ENCODE measurements around the gene EXOC2. TPM values are rescaled to one million over a fixed set of nuclear protein-coding genes. Genes with fewer than 3 reads are reported as not detected.
"Not testable (repeated sequence)": the region's sequence is repeated elsewhere in the genome, so short reads cannot be mapped to it uniquely, and the experiment has no call there.

Gene EXOC2
- total and polyA plus RNA-seq, 2 donors, result 11.8 to 29.9 TPM

- peaks cover 1% of the 10 kb centered on the region for H3K36me3 ChIP-seq (ENCODE audit: insufficient read depth)
- no peak overlapping the region for H3K27ac ChIP-seq (ENCODE audit: low read depth)
- no peak overlapping the region for H3K4me3 ChIP-seq (ENCODE audit: low read depth, low read length)
- H3K4me1 ChIP-seq (ENCODE audit: insufficient read depth), result no peaks in the 10 kb centered on the region
- WGBS, result 95% methylated on average over 4 of the region's 4 CpGs
- DNase-seq (ENCODE audit: extremely low spot score), result no peak
Observed at GRCh38 chr6:620950-621349, 72.0 kb downstream of the EXOC2 start.

DNA sequence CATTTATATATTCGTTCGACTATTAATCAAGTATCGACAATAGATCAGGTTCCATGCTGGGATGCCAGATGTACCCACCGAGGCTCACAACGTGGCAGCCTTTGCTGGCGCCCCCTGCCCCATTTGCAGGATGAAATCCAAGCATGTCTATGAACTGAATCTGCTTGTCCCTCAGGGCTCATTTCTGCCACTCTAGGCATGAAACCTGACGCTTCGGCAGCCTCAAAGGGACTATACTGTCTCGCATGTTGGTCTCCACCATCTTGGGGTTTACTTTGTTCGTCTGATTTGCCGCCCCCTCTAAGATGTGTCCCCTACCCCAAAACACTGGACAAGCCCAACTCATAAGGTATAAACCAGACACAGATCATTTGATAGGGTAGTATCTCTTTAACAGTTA is 72.8 kb downstream of the EXOC2 start:
- H3K4me3 ChIP-seq (ENCODE audit: low read depth, low read length), result no peak overlapping the region
- H3K27ac ChIP-seq (ENCODE audit: low read depth), result no peak overlapping the region
- H3K36me3 ChIP-seq (ENCODE audit: insufficient read depth), result no peaks in the 10 kb centered on the region
- 95% methylated on average over 11 of the region's 11 CpGs for WGBS
- H3K4me1 ChIP-seq (ENCODE audit: insufficient read depth), result no peaks in the 10 kb centered on the region
- DNase-seq (ENCODE audit: extremely low spot score), result no peak

DNA sequence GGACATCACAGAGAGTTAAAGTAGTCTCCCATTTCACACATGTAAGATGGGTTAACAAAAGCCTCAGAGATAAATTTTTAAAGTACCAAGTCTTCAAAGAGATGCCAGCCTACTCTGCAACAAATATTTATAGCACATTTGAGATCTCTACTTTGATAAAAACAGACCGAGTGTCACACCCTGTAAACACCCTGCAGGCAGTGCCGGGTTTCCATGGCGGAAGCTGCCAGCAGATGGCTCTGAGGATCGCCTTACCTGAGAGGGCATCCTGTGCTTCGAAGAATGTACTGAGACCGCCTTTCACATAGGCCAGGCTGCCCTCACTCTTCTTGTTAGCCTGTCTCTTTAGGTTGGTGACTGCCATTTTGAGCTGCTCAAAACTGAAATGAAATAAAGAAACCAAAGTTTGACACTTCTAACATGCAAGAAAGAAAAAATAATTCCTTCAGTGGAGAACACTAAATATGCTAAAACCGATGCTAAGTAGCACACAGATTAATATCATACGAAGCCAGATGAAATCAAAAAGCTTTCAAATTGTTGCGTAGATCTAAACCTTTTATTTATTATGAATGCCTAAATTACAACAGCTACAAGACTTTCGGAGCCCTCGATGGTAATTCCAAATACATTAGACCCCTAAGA is 75.4 kb downstream of the EXOC2 start:
- Histone ChIP-seq H3K27ac (ENCODE audit: low read depth) (no peak overlapping the region), H3K4me1 (ENCODE audit: insufficient read depth) (no peaks in the 10 kb centered on the region), H3K36me3 (ENCODE audit: insufficient read depth) (no peaks in the 10 kb centered on the region), H3K4me3 (ENCODE audit: low read depth, low read length) (no peak overlapping the region)
- WGBS, result 89% methylated on average over 11 of the region's 11 CpGs
- no peak for DNase-seq (ENCODE audit: extremely low spot score)

- WGBS, result 81% methylated on average over 7 of the region's 7 CpGs
- DNase-seq (ENCODE audit: extremely low spot score), result no peak
- Histone ChIP-seq H3K4me1 (ENCODE audit: insufficient read depth) (no peaks in the 10 kb centered on the region), H3K36me3 (ENCODE audit: insufficient read depth) (no peaks in the 10 kb centered on the region), H3K4me3 (ENCODE audit: low read depth, low read length) (no peak overlapping the region), H3K27ac (ENCODE audit: low read depth) (no peak overlapping the region)
Observed at GRCh38 chr6:613981-614380, 79.0 kb downstream of the EXOC2 start.

DNA sequence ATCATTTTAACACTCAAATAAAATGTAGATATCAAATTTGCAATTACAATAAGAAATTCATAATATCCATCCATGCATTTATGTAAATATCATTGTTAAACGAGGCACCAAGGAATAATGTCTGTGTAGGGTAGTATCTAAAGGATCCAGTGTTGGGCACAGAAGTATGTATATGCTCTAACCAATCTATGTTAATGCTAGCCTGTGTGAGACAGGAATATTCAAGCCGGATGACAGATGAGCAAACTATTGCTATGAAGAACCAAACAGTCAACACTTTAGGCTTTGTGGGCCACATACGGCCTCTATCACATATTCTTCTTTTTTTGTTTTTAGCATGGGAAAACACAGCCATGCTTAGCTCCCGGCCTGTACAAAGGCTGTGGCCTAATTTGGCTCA is 81.0 kb downstream of the EXOC2 start:
- Histone ChIP-seq H3K36me3 (ENCODE audit: insufficient read depth) (no peaks in the 10 kb centered on the region), H3K4me1 (ENCODE audit: insufficient read depth) (no peaks in the 10 kb centered on the region), H3K4me3 (ENCODE audit: low read depth, low read length) (no peak overlapping the region), H3K27ac (ENCODE audit: low read depth) (no peak overlapping the region)
- DNase-seq (ENCODE audit: extremely low spot score), result no peak
- WGBS, result 67% methylated on average over 4 of the region's 4 CpGs

GRCh38 chr6:610882-611281 is 82.1 kb downstream of the EXOC2 start:
- no peak for DNase-seq (ENCODE audit: extremely low spot score)
- no peaks in the 10 kb centered on the region for H3K4me1 ChIP-seq (ENCODE audit: insufficient read depth)
- no peak overlapping the region for H3K4me3 ChIP-seq (ENCODE audit: low read depth, low read length)
- no peak overlapping the region for H3K27ac ChIP-seq (ENCODE audit: low read depth)
- 68% methylated on average over 2 of the region's 2 CpGs for WGBS
- no peaks in the 10 kb centered on the region for H3K36me3 ChIP-seq (ENCODE audit: insufficient read depth)

GRCh38 chr6:609905-610304 is 83.0 kb downstream of the EXOC2 start:
- H3K27ac ChIP-seq (ENCODE audit: low read depth), result no peak overlapping the region
- H3K4me3 ChIP-seq (ENCODE audit: low read depth, low read length), result no peak overlapping the region
- no peaks in the 10 kb centered on the region for H3K36me3 ChIP-seq (ENCODE audit: insufficient read depth)
- 96% methylated on average over 4 of the region's 4 CpGs for WGBS
- no peak for DNase-seq (ENCODE audit: extremely low spot score)
- H3K4me1 ChIP-seq (ENCODE audit: insufficient read depth), result no peaks in the 10 kb centered on the region

- Histone ChIP-seq H3K4me1 (ENCODE audit: insufficient read depth) (no peaks in the 10 kb centered on the region), H3K4me3 (ENCODE audit: low read depth, low read length) (no peak overlapping the region), H3K36me3 (ENCODE audit: insufficient read depth) (peaks cover 3% of the 10 kb centered on the region), H3K27ac (ENCODE audit: low read depth) (no peak overlapping the region)
- WGBS, result 96% methylated on average over 14 of the region's 14 CpGs
- DNase-seq (ENCODE audit: extremely low spot score), result no peak
Observed at GRCh38 chr6:606829-607379, 86.0 kb downstream of the EXOC2 start.

DNA sequence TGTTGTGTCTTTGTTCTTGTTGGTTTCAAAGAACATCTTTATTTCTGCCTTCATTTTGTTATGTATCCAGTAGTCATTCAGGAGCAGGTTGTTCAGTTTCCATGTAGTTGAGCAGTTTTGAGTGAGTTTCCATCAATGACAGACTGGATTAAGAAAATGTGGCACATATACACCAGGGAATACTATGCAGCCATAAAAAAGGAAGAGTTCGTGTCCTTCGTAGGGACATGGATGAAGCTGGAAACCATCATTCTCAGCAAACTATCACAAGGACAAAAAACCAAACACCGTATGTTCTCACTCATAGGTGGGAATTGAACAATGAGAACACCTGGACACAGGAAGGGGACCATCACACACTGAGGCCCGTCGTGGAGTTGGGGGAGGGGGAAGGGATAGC is 87.0 kb downstream of the EXOC2 start:
- not testable (repeated sequence) for DNase-seq (ENCODE audit: extremely low spot score); H3K27ac ChIP-seq (ENCODE audit: low read depth); H3K36me3 ChIP-seq (ENCODE audit: insufficient read depth); H3K4me3 ChIP-seq (ENCODE audit: low read depth, low read length); H3K4me1 ChIP-seq (ENCODE audit: insufficient read depth)
- WGBS, result 90% methylated on average over 5 of the region's 5 CpGs

GRCh38 chr6:604579-604978 is 88.4 kb downstream of the EXOC2 start:
- 97% methylated on average over 15 of the region's 15 CpGs for WGBS
- no peak overlapping the region for H3K27ac ChIP-seq (ENCODE audit: low read depth)
- H3K36me3 ChIP-seq (ENCODE audit: insufficient read depth), result peaks cover 3% of the 10 kb centered on the region
- no peaks in the 10 kb centered on the region for H3K4me1 ChIP-seq (ENCODE audit: insufficient read depth)
- H3K4me3 ChIP-seq (ENCODE audit: low read depth, low read length), result no peak overlapping the region
- DNase-seq (ENCODE audit: extremely low spot score), result no peak

GRCh38 chr6:603265-603664 is 89.7 kb downstream of the EXOC2 start:
- Histone ChIP-seq H3K4me3 (ENCODE audit: low read depth, low read length) (no peak overlapping the region), H3K4me1 (ENCODE audit: insufficient read depth) (no peaks in the 10 kb centered on the region), H3K36me3 (ENCODE audit: insufficient read depth) (peaks cover 3% of the 10 kb centered on the region), H3K27ac (ENCODE audit: low read depth) (no peak overlapping the region)
- no peak for DNase-seq (ENCODE audit: extremely low spot score)
- 97% methylated on average over 6 of the region's 6 CpGs for WGBS

- Histone ChIP-seq H3K36me3 (ENCODE audit: insufficient read depth) (peaks cover 3% of the 10 kb centered on the region), H3K4me3 (ENCODE audit: low read depth, low read length) (no peak overlapping the region), H3K27ac (ENCODE audit: low read depth) (no peak overlapping the region), H3K4me1 (ENCODE audit: insufficient read depth) (no peaks in the 10 kb centered on the region)
- DNase-seq (ENCODE audit: extremely low spot score), result no peak
- 87% methylated on average over 7 of the region's 7 CpGs for WGBS
Observed at GRCh38 chr6:599576-600448, 93.1 kb downstream of the EXOC2 start.

- H3K4me3 ChIP-seq (ENCODE audit: low read depth, low read length), result no peak overlapping the region
- no peaks in the 10 kb centered on the region for H3K4me1 ChIP-seq (ENCODE audit: insufficient read depth)
- H3K36me3 ChIP-seq (ENCODE audit: insufficient read depth), result no peaks in the 10 kb centered on the region
- WGBS, result 81% methylated on average over 2 of the region's 2 CpGs
- no peak overlapping the region for H3K27ac ChIP-seq (ENCODE audit: low read depth)
- DNase-seq (ENCODE audit: extremely low spot score), result no peak
Observed at GRCh38 chr6:593907-594212, 99.1 kb downstream of the EXOC2 start.

All from urinary bladder (tissue), 4 donors.